GM21786 (cell line): Measurements from ENCODE around the gene COL23A1.
"Not testable (repeated sequence)": the region's sequence is repeated elsewhere in the genome, so short reads cannot be mapped to it uniquely, and the experiment has no call there.

Source experiments
- ATAC-seq: cut with Tn5 transposase; IDR thresholded peaks from one replicate; pipeline ENCODE4 v1.9.1; 2021; ENCODE audit not compliant: unreplicated experiment

Gene COL23A1

DNA sequence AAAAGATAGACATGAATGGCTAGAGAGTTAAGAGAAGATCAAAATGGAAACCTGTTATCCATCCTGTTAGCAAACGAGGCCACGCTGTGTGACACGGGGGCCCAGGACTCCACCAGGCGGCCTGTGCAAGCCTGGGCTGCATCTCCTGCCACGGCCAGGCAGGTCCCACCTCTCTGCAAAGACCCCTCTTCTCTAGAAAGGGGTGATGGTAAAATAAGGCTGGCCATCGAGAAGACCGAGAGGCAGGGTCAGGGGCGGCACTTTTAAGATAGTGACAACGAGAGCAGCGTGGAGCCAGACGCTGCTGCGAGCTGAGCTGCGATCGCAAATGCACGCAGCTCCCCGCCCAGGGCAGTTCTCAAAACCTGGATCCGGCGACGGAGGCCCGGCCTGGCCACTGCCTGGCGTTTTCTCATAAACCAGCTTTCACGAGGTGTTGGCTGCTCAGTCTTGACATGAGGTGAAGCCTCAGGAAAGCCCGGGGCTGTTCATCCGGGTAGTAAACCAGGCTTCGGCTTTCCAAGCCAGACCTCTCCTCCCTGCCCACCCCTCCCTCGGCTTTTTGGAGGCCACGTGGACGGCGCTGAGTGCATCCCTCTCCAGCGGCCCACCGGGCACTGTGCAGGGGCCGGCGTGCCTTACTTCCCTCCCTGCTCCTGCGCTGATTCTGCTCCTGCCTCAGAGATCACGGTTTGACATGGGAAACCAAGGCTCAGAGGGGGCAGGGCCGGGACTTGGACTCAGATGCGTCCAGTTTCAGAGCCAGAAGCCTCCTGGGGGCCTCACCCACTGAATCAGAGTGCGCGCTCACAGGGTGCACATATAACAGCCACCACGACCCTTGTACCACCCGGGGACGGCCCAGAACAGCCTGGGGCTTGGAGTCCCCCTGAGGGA lies 206.0 kb downstream of the COL23A1 start:
- no peak for ATAC-seq

GRCh38 chr5:178383301-178383918 lies 206.8 kb downstream of the COL23A1 start:
- no peak for ATAC-seq

DNA sequence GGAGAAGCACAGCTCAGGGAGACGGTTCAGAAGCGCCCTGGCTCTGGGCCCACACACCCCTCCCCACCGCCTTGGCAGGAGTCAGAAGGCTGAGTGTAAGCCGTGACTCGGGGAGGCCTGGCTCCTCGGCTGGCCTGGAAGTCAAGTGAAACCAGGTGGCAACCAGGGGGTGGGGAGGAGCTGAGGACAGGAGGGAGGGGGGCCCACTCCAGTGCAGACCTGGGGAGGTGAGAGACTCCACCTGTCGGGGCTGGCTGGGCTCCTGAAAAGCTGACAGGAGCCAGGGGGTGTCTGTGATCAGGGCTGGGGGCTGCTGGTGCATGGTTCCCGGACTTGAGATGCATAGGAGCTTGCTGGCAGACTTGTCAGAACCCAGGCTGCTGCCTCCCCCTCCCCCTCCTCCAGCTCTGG lies 207.4 kb downstream of the COL23A1 start:
- ATAC-seq = no peak

DNA sequence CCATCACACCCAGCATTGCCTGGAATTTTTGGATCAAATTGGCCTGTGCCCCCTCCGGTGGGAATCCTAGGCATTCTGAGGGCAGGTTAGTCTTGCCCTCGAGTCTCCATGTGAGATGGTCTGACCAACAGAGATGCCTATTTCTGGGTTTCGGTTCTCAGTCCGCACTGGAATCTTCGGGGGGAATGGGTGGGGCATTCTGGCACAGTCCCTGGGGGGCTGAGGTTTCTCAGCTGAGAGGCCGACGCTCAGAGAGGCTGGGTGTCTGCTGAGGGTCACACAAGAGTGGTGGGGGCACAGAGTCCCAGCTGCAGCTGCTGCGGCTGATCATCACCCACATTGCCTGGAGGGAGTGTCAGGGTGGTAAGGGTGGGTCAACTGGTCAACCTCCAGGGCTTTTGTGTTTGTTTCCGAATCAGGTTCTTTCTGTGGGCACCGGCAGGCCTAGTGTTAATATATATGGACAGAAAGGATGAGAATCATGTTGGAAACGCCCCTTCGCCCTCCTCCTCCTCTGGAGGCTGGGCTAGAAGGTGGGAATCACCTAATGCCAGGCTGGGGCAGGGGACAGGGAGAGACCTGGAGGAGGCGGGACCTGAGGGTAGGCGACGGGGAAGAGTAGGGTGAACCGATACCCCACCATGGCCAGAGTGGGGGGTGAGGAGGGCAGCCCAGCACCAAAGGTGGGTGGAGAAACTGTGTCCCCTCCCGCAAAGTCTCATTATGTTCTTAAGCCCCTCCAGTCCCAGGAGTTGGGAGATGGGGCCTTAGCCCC lies 208.1 kb downstream of the COL23A1 start:
- no peak for ATAC-seq

- ATAC-seq = no peak
Measured at GRCh38 chr5:178381206-178381605, 209.0 kb downstream of the COL23A1 start.

DNA sequence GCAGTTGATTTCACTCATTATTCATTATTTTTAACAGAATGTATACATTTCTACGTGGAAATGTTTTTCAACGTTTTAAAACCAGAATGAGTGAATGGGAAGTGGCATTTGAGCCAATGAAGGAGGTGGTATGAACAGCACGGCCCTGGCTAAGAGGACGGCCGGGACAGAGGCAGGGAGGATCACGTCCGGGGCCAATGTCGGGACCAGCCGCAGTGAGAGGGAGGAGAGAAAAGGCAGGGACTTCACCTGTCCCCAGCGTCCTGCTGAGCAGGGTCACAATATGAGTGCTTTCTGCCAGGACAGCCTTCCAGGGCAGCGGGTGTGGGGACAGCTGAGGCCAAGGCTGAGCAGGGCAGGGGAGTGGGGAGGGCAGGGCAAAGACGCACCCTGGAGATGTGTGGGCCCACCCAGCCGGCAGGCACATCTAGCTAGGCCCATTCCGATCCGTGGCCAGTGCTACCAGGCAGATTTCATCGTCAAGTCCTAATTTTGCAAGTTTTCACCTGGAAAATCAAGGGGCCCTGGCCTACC lies 209.6 kb downstream of the COL23A1 start:
- no peak for ATAC-seq

DNA sequence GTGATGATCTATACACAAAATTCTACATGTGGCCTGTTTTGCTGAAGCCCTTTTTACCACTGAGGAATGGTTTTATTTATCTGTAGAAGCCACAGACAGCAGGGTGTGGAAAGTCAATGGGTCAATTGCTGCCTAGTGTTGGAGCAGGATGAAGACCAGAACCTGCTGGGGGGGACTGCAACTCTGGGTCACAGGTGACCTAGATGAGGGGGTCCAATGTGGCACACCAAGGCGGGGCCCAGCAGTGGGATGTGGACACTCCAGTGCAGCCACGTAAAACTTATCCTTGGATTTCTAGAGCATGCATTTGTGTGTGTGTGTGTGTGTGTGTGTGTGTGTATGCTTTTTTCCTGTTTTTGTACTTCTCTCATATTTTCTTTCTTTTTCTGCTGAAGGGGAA lies 210.1 kb downstream of the COL23A1 start:
- no peak for ATAC-seq

- no peak for ATAC-seq
Measured at GRCh38 chr5:178378527-178379484, 211.4 kb downstream of the COL23A1 start.

DNA sequence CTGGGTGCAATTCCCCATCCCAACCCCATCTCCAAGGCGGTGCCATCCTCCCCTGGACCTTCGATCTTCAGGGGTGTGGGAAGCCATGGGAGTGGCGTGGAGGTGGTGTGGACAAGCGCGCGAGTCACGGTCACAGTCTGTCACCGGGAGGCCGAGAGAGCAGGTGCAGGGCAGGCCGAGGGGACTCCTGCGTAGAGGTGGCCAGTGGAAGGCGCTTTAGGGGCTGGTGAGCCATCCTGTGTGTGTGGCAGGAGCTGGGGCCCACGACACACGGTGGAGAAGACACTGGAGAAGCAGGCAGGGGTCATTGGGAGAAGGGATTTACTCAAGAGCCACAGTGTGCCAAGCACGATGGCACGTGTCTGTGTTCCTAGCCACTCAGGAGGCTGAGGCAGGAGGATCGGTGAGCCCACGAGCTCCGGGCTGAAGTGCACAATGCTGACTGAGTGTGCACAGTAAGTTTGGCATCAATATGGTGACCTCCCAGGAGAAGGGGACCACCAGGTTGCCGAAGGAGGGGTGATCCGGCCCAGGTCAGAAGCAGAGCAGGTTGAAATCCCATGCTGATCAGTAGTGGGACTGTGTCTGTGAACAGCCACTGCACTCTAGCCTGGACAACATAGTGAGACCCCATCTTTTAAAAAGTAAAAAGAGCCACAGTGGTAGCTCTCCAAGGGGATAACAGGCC lies 212.5 kb downstream of the COL23A1 start:
- no peak for ATAC-seq

GRCh38 chr5:178376921-178377582 lies 213.1 kb downstream of the COL23A1 start:
- ATAC-seq = no peak

GRCh38 chr5:178375348-178375747 lies 214.8 kb downstream of the COL23A1 start:
- no peak for ATAC-seq

GRCh38 chr5:178373711-178374110 lies 216.5 kb downstream of the COL23A1 start:
- ATAC-seq = no peak

DNA sequence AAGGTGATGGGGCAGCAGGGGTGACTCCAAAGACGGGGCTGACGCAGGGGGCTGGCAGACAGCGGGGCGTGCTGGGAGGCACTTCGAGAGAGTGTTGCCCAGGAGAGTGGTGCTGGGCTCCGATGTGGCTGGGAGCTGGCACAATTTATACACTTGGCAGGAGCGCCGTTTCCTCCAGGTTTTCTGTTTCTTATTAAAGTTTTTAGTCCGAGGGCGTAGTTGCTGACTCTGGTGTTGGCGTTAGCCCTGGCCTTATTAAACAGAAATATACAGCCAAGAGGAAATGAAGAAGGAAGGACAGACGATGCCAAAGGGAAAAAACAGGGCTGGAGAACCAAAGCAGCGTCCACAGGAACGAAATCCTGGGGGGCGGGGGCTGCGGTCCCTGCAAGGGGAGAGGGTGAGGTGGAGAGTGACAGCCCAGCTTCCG lies 218.0 kb downstream of the COL23A1 start:
- ATAC-seq = no peak

DNA sequence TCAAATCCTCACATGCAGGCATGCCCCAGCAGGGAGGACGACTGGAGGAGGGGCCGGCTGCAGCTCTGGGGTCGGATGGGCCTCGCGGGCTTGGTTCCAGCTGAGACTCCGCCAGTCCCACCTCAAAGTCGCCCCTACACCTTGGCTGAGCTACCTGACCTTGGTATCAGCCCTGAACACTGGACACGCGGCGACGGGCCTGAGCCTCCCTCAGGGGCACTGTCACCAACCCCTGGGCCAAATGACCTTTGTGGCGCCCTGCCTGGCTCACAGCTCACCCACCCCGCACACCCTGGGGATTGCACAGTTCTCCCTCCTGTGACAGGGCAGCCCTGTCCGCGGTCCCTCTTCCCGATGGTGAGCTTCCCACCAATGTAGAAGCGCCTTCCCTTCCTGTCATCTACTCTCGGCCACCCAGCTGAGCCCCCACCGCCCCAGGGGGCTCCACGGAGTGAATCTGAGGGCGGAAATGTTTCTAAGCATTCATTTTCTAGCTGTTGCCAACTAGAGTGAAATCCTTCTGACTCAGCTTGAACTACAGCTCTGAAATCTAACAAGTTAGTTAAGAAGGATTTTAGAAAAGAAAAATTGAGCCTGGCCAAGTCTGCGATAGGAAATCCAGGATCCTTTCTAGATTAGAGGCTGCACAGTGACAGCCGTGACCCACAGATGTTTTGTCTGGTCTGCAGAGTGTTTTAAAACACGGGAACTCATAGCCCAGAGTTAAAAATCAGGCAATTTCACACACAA lies 218.7 kb downstream of the COL23A1 start:
- ATAC-seq = no peak

DNA sequence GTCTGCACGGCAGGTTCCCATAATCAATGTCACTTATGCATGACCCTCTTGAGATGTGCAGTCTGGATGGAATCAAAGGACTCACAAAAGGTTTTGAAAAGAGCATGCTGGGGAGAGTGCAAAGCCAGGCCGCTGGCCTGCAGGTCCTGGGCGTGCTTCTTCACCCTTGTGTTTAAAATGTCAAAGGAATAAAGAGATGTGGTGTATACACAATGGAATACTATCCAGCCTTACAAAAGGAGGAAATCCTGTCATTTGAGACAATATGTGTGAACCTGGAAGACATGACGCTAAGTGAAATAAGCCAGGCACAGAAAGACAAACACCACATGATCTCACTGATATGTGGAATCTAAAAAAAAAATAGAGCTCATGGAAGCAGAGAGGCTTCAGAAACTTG lies 220.1 kb downstream of the COL23A1 start:
- no peak for ATAC-seq

GRCh38 chr5:178369469-178369868 lies 220.7 kb downstream of the COL23A1 start:
- not testable (repeated sequence) for ATAC-seq

- ATAC-seq = no peak
Measured at GRCh38 chr5:178368716-178369300, 221.4 kb downstream of the COL23A1 start.

DNA sequence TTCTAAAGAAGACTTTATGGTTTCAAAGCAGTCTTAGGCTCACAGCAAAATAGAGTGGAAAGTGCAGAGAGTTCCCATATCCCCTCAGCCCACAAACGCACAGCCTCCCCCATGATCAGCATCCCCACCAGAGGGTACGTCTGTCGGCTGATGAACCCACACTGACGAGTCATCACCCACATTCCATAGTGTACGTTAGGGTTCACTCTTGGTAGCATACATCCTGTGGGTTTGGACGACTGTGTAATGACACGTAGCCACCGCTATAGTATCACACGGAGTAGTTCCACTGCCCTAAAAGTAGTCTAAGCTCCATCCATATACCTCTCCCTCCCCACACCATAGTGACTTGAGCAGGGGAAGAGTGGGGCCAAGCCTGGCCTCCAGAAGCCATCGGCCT lies 221.9 kb downstream of the COL23A1 start:
- ATAC-seq = no peak
